WTC11 (cell line): Measurements from ENCODE around the gene TMEM200B. TPM values are rescaled to one million over a fixed set of nuclear protein-coding genes. Genes with fewer than 3 reads are reported as not detected.

ENCODE experiments used
- ATAC-seq: fragments of 200-7000 bp; cut with Tn5 transposase; 2 replicates; pipeline ENCODE4 v1.10.0; 2021; ENCODE audit warnings: mild to moderate bottlenecking, moderate library complexity
- CTCF ChIA-PET: fragments of 300-600 bp; sonication (Branson Sonifier 250); formaldehyde crosslinking; loops from one replicate; lab custom pipeline; 2021; ENCODE audit warnings: antibody characterized with exemption; lab: Charles Lee
- POLR2A ChIA-PET: fragments of 350-600 bp; sonication (Branson Sonifier 250); formaldehyde crosslinking; loops from one replicate; lab custom pipeline; 2021; ENCODE audit warnings: antibody characterized with exemption; lab: Charles Lee
- DNase-seq: peaks from one replicate; pipeline ENCODE4 v3.0.0; 2021; ENCODE audit warnings: low spot score
- H3K27ac Mint-ChIP-seq: 2 replicates; pipeline ENCODE4 v1.8.0; 2021; ENCODE audit warnings: mixed read lengths
- H3K27me3 Mint-ChIP-seq: 2 replicates; pipeline ENCODE4 v1.8.0; 2021; ENCODE audit warnings: low read depth, mild to moderate bottlenecking, moderate library complexity, mixed read lengths
- H3K36me3 Mint-ChIP-seq: 2 replicates; pipeline ENCODE4 v1.8.0; 2021; ENCODE audit warnings: mixed read lengths
- H3K4me1 Mint-ChIP-seq: 2 replicates; pipeline ENCODE4 v1.8.0; 2022; ENCODE audit warnings: mixed read lengths
- H3K4me3 Mint-ChIP-seq: 2 replicates; pipeline ENCODE4 v1.8.0; 2021; ENCODE audit warnings: mild to moderate bottlenecking, moderate library complexity, mixed read lengths
- H3K9me3 Mint-ChIP-seq: 2 replicates; pipeline ENCODE4 v1.8.0; 2021; ENCODE audit warnings: mixed read lengths
- ATF1 ChIP-seq: sonication (generic); formaldehyde crosslinking; IDR thresholded peaks from 2 replicates; pipeline ENCODE4 v1.8.1; 2023; ENCODE audit warnings: mild to moderate bottlenecking, moderate library complexity, missing genetic modification reagents
- ATF2 ChIP-seq: sonication (generic); formaldehyde crosslinking; IDR thresholded peaks from 2 replicates; pipeline ENCODE4 v1.8.1; 2022; ENCODE audit warnings: low read depth, missing genetic modification reagents, borderline replicate concordance
- CREB1 ChIP-seq: sonication (generic); formaldehyde crosslinking; IDR thresholded peaks from 2 replicates; pipeline ENCODE4 v1.8.0; 2023; ENCODE audit warnings: mild to moderate bottlenecking, missing genetic modification reagents
- CTCF ChIP-seq: fragments of 200-600 bp; IDR thresholded peaks from 2 replicates; pipeline ENCODE4 v1.8.0; 2022; ENCODE audit warnings: antibody characterized with exemption
- ELF4 ChIP-seq: sonication (generic); formaldehyde crosslinking; IDR thresholded peaks from 2 replicates; pipeline ENCODE4 v1.8.1; 2022; ENCODE audit warnings: low read depth, mild to moderate bottlenecking, moderate library complexity, missing genetic modification reagents
- FOXJ3 ChIP-seq: sonication (generic); formaldehyde crosslinking; IDR thresholded peaks from 2 replicates; pipeline ENCODE4 v1.9.0; 2021; ENCODE audit warnings: missing genetic modification reagents, mild to moderate bottlenecking, borderline replicate concordance
- HMGA2 ChIP-seq: fragments of 250-450 bp; sonication (Bioruptor Pico); IDR thresholded peaks from 2 replicates; pipeline ENCODE4 v1.4.0; 2021; ENCODE audit warnings: mild to moderate bottlenecking, moderate library complexity
- MYBL2 ChIP-seq: sonication (generic); formaldehyde crosslinking; IDR thresholded peaks from 2 replicates; pipeline ENCODE4 v1.8.1; 2023; ENCODE audit warnings: mild to moderate bottlenecking, moderate library complexity, missing genetic modification reagents
- NR1H2 ChIP-seq: sonication (generic); formaldehyde crosslinking; IDR thresholded peaks from 2 replicates; pipeline ENCODE4 v1.9.0; 2021; ENCODE audit warnings: mild to moderate bottlenecking, moderate library complexity, missing genetic modification reagents
- TEAD1 ChIP-seq: sonication (generic); formaldehyde crosslinking; IDR thresholded peaks from 2 replicates; pipeline ENCODE4 v1.8.0; 2022; ENCODE audit warnings: mild to moderate bottlenecking, missing genetic modification reagents
- ZNF263 ChIP-seq: sonication (generic); formaldehyde crosslinking; IDR thresholded peaks from 2 replicates; pipeline ENCODE4 v1.8.1; 2022; ENCODE audit warnings: low read depth, mild to moderate bottlenecking, moderate library complexity, missing genetic modification reagents
- ZNF281 ChIP-seq: sonication (generic); formaldehyde crosslinking; IDR thresholded peaks from 2 replicates; pipeline ENCODE4 v1.8.0; 2023; ENCODE audit warnings: mild to moderate bottlenecking, missing genetic modification reagents
- ZNF671 ChIP-seq: fragments of 250-450 bp; sonication (Bioruptor Pico); IDR thresholded peaks from 2 replicates; pipeline ENCODE4 v1.8.0; 2021; ENCODE audit warnings: mild to moderate bottlenecking
- total RNA-seq: library from RNA; stranded (reverse); gene quantifications from 3 replicates; pipeline ENCODE4 v1.2.3, GENCODE V29; 2021
- TF ChIP-seq, protein P1 (sequence below): sonication (generic); formaldehyde crosslinking; conservative IDR thresholded peaks from 2 replicates; pipeline ENCODE4 v1.8.1; 2022; ENCODE audit warnings: mild to moderate bottlenecking, missing genetic modification reagents
- TF ChIP-seq, protein P2 (sequence below): fragments of 250-450 bp; sonication (Bioruptor Pico); IDR thresholded peaks from 2 replicates; pipeline ENCODE4 v2.1.2; 2022; ENCODE audit warnings: mild to moderate bottlenecking, moderate library complexity
- TF ChIP-seq, protein P3 (sequence below): fragments of 250-450 bp; sonication (Bioruptor Pico); IDR thresholded peaks from 2 replicates; pipeline ENCODE4 v1.9.0; 2021; ENCODE audit warnings: mild to moderate bottlenecking

TMEM200B gene
- total RNA-seq, 1 experiment from 2014 or later: 22.6 TPM

GRCh38 chr1:29136391-29136915 lies 12.8 kb upstream of the TMEM200B start:
- Mint-ChIP-seq H3K27ac (no peak overlapping the region; the same call in 1 of the 2 replicates), H3K4me1 (peaks cover 13% of the 10 kb centered on the region), H3K9me3 (no peaks in the 10 kb centered on the region), H3K36me3 (no peaks in the 10 kb centered on the region), H3K4me3 (no peak overlapping the region), H3K27me3 (no peaks in the 10 kb centered on the region)
- POLR2A ChIA-PET: interaction anchor here (0.7 kb wide), 1 partner anchor 45 kb away, joined by 4 read pairs; no protein-coding TSS in a partner anchor
- ATAC-seq: peak; percentile 63
- DNase-seq: no peak
- CTCF ChIA-PET: interaction anchor here (0.6 to 3.3 kb wide), 4 partner anchors 12 to 212 kb away, joined by 3 to 30 read pairs (median 4); no protein-coding TSS in a partner anchor
- TF ChIP-seq CTCF (no peak), MYBL2 (CRISPR knock-in tag) (no peak), NR1H2 (CRISPR knock-in tag) (no peak), CREB1 (CRISPR knock-in tag) (no peak)
- TF ChIP-seq, protein P1, sequence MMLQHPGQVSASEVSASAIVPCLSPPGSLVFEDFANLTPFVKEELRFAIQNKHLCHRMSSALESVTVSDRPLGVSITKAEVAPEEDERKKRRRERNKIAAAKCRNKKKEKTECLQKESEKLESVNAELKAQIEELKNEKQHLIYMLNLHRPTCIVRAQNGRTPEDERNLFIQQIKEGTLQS (CRISPR knock-in tag): no peak
- TF ChIP-seq, all 79 proteins: peak for 0

GRCh38 chr1:29134695-29135028 lies 11.0 kb upstream of the TMEM200B start:
- Mint-ChIP-seq H3K4me3 (no peak overlapping the region), H3K36me3 (no peaks in the 10 kb centered on the region), H3K9me3 (no peaks in the 10 kb centered on the region), H3K4me1 (peaks cover 13% of the 10 kb centered on the region), H3K27ac (no peak overlapping the region), H3K27me3 (no peaks in the 10 kb centered on the region)
- POLR2A ChIA-PET: interaction anchor here (0.7 to 1.1 kb wide), 2 partner anchors 10 to 36 kb away, joined by 3 read pairs; partner anchors contain the start of gene TMEM200B
- ATAC-seq: peak; percentile 32
- TF ChIP-seq, protein P2, sequence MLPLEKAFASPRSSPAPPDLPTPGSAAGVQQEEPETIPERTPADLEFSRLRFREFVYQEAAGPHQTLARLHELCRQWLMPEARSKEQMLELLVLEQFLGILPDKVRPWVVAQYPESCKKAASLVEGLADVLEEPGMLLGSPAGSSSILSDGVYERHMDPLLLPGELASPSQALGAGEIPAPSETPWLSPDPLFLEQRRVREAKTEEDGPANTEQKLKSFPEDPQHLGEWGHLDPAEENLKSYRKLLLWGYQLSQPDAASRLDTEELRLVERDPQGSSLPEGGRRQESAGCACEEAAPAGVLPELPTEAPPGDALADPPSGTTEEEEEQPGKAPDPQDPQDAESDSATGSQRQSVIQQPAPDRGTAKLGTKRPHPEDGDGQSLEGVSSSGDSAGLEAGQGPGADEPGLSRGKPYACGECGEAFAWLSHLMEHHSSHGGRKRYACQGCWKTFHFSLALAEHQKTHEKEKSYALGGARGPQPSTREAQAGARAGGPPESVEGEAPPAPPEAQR (CRISPR knock-in tag): no peak
- no peak for TF ChIP-seq ZNF263 (CRISPR knock-in tag)
- CTCF ChIA-PET: interaction anchor here (0.7 to 1.3 kb wide), 6 partner anchors 11 to 253 kb away, joined by 3 to 4 read pairs (median 3); partner anchors contain the start of genes SRSF4 and TMEM200B
- no peak for DNase-seq

DNA sequence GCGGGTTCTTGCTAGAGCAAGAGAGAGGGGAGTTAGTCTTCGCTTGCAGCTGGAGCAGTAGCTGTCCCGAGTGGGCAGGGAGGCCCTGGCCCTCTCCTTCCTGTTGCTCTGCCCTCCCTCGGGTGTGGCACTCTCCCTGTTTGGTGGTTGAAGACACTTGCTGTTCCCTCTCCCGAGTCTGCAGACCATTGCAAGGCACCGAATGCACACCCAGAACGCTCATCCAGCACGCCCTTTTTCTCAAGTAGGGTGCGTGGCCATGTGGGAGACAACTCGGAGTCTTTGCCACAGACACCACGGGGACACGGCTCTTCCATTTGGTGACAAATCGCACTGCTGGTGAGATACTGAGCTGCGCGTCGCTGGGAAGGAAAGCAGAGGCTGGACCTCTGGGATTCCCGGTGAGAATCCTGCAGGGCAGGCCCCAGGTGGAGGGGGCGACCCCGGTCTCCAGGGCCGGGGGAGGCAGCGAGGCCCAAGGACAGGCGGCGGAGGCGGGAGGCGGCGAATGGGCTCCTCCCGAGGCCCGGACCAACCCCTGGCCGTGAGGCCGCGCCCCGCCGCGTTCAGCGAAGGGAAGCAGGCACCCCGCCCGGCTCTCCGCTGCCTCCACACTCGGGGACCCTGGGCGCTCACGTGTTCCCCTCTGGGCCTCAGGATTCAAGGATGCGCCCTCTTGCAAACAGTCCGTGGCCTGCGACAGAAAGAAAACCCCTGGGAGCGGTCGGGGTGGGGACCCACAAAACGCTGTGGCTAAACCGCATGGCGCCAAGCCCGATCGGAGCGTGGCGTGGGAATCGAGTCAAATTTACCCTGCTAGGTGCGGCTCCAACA lies 10.4 kb upstream of the TMEM200B start:
- Mint-ChIP-seq H3K36me3 (no peaks in the 10 kb centered on the region), H3K4me3 (no peak overlapping the region), H3K27me3 (no peaks in the 10 kb centered on the region), H3K4me1 (peaks cover 13% of the 10 kb centered on the region), H3K9me3 (no peaks in the 10 kb centered on the region), H3K27ac (no peak overlapping the region)
- ChIA-PET CTCF (interaction anchor here (0.7 to 1.3 kb wide), 4 partner anchors 10 to 68 kb away, joined by 3 to 4 read pairs (median 4); partner anchors contain the start of gene TMEM200B), POLR2A (interaction anchor here (1.1 kb wide), 1 partner anchor 37 kb away, joined by 3 read pairs; no protein-coding TSS in a partner anchor)
- DNase-seq: no peak
- peak; percentile 28 for ATAC-seq
- TF ChIP-seq ATF1 (CRISPR knock-in tag) (no peak), ELF4 (no peak), FOXJ3 (CRISPR knock-in tag) (no peak), ATF2 (CRISPR knock-in tag) (no peak), ZNF281 (CRISPR knock-in tag) (no peak), ZNF671 (CRISPR knock-in tag) (no peak), TEAD1 (CRISPR knock-in tag) (no peak), HMGA2 (CRISPR knock-in tag) (no peak)
- TF ChIP-seq, protein P3, sequence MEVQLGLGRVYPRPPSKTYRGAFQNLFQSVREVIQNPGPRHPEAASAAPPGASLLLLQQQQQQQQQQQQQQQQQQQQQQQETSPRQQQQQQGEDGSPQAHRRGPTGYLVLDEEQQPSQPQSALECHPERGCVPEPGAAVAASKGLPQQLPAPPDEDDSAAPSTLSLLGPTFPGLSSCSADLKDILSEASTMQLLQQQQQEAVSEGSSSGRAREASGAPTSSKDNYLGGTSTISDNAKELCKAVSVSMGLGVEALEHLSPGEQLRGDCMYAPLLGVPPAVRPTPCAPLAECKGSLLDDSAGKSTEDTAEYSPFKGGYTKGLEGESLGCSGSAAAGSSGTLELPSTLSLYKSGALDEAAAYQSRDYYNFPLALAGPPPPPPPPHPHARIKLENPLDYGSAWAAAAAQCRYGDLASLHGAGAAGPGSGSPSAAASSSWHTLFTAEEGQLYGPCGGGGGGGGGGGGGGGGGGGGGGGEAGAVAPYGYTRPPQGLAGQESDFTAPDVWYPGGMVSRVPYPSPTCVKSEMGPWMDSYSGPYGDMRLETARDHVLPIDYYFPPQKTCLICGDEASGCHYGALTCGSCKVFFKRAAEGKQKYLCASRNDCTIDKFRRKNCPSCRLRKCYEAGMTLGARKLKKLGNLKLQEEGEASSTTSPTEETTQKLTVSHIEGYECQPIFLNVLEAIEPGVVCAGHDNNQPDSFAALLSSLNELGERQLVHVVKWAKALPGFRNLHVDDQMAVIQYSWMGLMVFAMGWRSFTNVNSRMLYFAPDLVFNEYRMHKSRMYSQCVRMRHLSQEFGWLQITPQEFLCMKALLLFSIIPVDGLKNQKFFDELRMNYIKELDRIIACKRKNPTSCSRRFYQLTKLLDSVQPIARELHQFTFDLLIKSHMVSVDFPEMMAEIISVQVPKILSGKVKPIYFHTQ (CRISPR knock-in tag): no peak
